ENCODE results near the gene BCR.

The BCR gene

DNA sequence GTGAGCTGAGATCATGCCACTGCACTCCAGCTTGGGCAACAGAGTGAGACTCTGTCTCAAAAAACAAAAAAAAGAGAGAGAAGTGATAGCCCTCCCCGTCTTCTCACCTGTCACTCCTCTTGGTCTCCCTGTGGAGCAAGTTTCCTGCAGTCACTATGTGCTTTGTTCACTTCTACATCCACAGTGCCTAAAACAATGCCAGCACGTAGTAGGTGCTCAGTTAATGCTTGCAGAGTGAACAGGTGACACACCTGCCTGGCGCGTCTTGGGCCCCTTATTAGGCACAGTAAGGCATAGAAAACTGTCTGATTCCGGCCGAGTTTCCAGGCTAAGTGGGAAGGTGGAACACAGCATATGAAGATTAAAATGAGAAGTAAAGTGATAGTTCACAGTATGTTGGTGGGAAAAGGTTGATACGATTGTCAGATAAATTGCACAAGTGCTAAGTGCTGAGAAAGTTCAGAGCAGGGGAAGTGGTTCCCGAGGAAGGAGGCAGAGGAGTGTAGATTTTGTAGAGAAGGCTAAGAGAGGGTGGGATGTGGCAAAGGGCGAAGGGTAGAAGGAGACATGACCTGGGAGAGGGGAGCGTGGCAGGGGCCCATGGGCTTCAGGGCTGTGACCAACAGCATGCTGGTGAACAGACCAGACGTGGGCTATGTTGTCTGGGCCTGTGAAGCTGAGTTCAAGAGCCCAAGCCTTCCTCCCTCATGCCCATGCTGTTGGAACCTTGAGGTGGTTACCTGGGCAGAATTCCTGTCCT, 41.9 kb downstream of the BCR start:
- peaks cover 100% of the 10 kb centered on the region for H3K79me2 ChIP-seq (ENCODE audit: control insufficient read depth, low read length)
- H3K4me3 ChIP-seq (ENCODE audit: low read length), result no peak overlapping the region
- H3K36me3 ChIP-seq (ENCODE audit: control insufficient read depth, low read length), result peaks cover 16% of the 10 kb centered on the region; the same call in 1 of the 2 replicates
- H3K27ac ChIP-seq (ENCODE audit: low read depth, low read length), result no peak overlapping the region
- H3K27me3 ChIP-seq (ENCODE audit: control insufficient read depth, low read length), result no peaks in the 10 kb centered on the region
- no peak overlapping the region for H3K4me2 ChIP-seq (ENCODE audit: low read length)
- no peaks in the 10 kb centered on the region for H3K9me3 ChIP-seq (ENCODE audit: control insufficient read depth, insufficient read depth, low read length)
- peaks cover 19% of the 10 kb centered on the region for H4K20me1 ChIP-seq (ENCODE audit: control insufficient read depth, insufficient read depth, low read depth, low read length)
- H3K4me1 ChIP-seq (ENCODE audit: control insufficient read depth, low read length), result peaks cover 71% of the 10 kb centered on the region
- H3F3A ChIP-seq (ENCODE audit: control insufficient read depth, insufficient read depth), result 0 out of 2 replicates have a peak, but pooled peaks cover 4% of the 10 kb centered on the region
- H3K9me2 ChIP-seq (replicated peaks; ENCODE audit: control insufficient read depth, low read length), result no peaks in the 10 kb centered on the region
- TF ChIP-seq, protein P1, sequence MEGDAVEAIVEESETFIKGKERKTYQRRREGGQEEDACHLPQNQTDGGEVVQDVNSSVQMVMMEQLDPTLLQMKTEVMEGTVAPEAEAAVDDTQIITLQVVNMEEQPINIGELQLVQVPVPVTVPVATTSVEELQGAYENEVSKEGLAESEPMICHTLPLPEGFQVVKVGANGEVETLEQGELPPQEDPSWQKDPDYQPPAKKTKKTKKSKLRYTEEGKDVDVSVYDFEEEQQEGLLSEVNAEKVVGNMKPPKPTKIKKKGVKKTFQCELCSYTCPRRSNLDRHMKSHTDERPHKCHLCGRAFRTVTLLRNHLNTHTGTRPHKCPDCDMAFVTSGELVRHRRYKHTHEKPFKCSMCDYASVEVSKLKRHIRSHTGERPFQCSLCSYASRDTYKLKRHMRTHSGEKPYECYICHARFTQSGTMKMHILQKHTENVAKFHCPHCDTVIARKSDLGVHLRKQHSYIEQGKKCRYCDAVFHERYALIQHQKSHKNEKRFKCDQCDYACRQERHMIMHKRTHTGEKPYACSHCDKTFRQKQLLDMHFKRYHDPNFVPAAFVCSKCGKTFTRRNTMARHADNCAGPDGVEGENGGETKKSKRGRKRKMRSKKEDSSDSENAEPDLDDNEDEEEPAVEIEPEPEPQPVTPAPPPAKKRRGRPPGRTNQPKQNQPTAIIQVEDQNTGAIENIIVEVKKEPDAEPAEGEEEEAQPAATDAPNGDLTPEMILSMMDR (IDR thresholded peaks at IDR 0.05; ENCODE audit: low read depth, low read length, poor library complexity, severe bottlenecking), result no peak
- TF ChIP-seq EZH2phosphoT487 (IDR thresholded peaks at IDR 0.05; ENCODE audit: borderline replicate concordance, low read length), result no peak

DNA sequence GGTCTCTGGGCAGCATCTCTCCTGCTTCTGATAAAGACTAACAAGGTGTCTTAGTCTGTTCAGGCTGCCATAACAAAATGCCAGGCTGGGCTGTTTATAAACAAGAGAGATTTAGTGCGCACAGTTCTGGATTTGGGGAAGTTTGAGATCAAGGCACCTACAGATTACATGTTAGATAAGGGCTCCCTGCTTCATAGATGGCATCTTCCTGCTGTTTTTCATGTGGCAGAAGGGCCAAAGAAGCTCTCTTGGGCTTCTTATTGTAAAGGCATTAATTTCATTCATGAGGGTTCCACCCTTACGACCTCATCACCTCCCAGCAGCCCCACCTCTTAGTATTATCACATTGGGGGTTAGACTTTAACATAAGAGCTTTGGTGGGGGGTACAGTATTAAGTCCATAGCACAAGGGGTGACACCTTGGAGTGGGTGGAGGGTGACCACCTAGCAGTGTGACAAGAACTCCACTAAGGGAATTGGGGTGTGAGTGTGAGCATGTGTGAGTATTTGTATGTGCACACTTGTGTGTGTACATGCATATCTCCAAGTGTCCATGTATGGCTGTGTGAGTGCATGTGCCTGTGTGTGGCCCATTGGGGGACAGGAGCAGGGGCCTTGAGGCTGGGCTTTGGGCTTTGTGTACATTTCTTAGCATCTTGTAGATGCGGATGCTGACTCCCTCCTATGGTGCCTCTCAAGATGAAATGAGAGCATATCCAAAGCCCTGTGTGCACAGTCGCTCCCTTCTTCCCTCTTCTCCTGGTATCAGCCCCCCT, 42.7 kb downstream of the BCR start:
- Histone ChIP-seq H3F3A (ENCODE audit: control insufficient read depth, insufficient read depth) (0 out of 2 replicates have a peak, but pooled peaks cover 4% of the 10 kb centered on the region), H3K36me3 (ENCODE audit: control insufficient read depth, low read length) (peaks cover 13% of the 10 kb centered on the region; the same call in 1 of the 2 replicates), H4K20me1 (ENCODE audit: control insufficient read depth, insufficient read depth, low read depth, low read length) (peaks cover 19% of the 10 kb centered on the region), H3K4me1 (ENCODE audit: control insufficient read depth, low read length) (peaks cover 68% of the 10 kb centered on the region), H3K4me3 (ENCODE audit: low read length) (no peak overlapping the region), H3K4me2 (ENCODE audit: low read length) (no peak overlapping the region), H3K27me3 (ENCODE audit: control insufficient read depth, low read length) (no peaks in the 10 kb centered on the region), H3K27ac (ENCODE audit: low read depth, low read length) (no peak overlapping the region), H3K9me2 (replicated peaks; ENCODE audit: control insufficient read depth, low read length) (no peaks in the 10 kb centered on the region), H3K9me3 (ENCODE audit: control insufficient read depth, insufficient read depth, low read length) (no peaks in the 10 kb centered on the region), H3K79me2 (ENCODE audit: control insufficient read depth, low read length) (peaks cover 100% of the 10 kb centered on the region)
- TF ChIP-seq, protein P1 (IDR thresholded peaks at IDR 0.05; ENCODE audit: low read depth, low read length, poor library complexity, severe bottlenecking), result no peak
- TF ChIP-seq EZH2phosphoT487 (IDR thresholded peaks at IDR 0.05; ENCODE audit: borderline replicate concordance, low read length), result no peak

- Histone ChIP-seq H3K9me3 (ENCODE audit: control insufficient read depth, insufficient read depth, low read length) (no peaks in the 10 kb centered on the region), H3K79me2 (ENCODE audit: control insufficient read depth, low read length) (peaks cover 100% of the 10 kb centered on the region), H3K4me3 (ENCODE audit: low read length) (no peak overlapping the region), H3K27me3 (ENCODE audit: control insufficient read depth, low read length) (no peaks in the 10 kb centered on the region), H3F3A (ENCODE audit: control insufficient read depth, insufficient read depth) (0 out of 2 replicates have a peak, but pooled peaks cover 4% of the 10 kb centered on the region), H3K27ac (ENCODE audit: low read depth, low read length) (no peak overlapping the region), H3K36me3 (ENCODE audit: control insufficient read depth, low read length) (peaks cover 9% of the 10 kb centered on the region; the same call in 1 of the 2 replicates), H3K9me2 (replicated peaks; ENCODE audit: control insufficient read depth, low read length) (no peaks in the 10 kb centered on the region), H4K20me1 (ENCODE audit: control insufficient read depth, insufficient read depth, low read depth, low read length) (peaks cover 19% of the 10 kb centered on the region), H3K4me1 (ENCODE audit: control insufficient read depth, low read length) (peaks cover 60% of the 10 kb centered on the region), H3K4me2 (ENCODE audit: low read length) (no peak overlapping the region)
- TF ChIP-seq EZH2phosphoT487 (IDR thresholded peaks at IDR 0.05; ENCODE audit: borderline replicate concordance, low read length), result no peak
- TF ChIP-seq, protein P1 (IDR thresholded peaks at IDR 0.05; ENCODE audit: low read depth, low read length, poor library complexity, severe bottlenecking), result no peak
Measured at GRCh38 chr22:23223569-23224317, 43.4 kb downstream of the BCR start.

Data from DOHH2 (cell line).